WTC11 (cell line): ENCODE results near the gene LASP1.
"Not testable (repeated sequence)": the region's sequence is repeated elsewhere in the genome, so short reads cannot be mapped to it uniquely, and the experiment has no call there.

Source experiments
- CTCF ChIP-seq: fragments of 200-600 bp; IDR thresholded peaks from 2 replicates; pipeline ENCODE4 v1.8.0; 2022; ENCODE audit warnings: antibody characterized with exemption
- MAX ChIP-seq: sonication (generic); formaldehyde crosslinking; IDR thresholded peaks from 2 replicates; pipeline ENCODE4 v1.8.0; 2022; ENCODE audit warnings: mild to moderate bottlenecking, missing genetic modification reagents
- NR2C2 ChIP-seq: sonication (generic); formaldehyde crosslinking; IDR thresholded peaks from 2 replicates; pipeline ENCODE4 v1.8.0; 2022; ENCODE audit warnings: mild to moderate bottlenecking, missing genetic modification reagents
- TP53 ChIP-seq: sonication (generic); formaldehyde crosslinking; IDR thresholded peaks from 2 replicates; pipeline ENCODE4 v1.8.1; 2023; ENCODE audit warnings: mild to moderate bottlenecking, missing genetic modification reagents
- TF ChIP-seq, protein P1 (sequence below): sonication (generic); formaldehyde crosslinking; IDR thresholded peaks from 2 replicates; pipeline ENCODE4 v1.8.0; 2023; ENCODE audit warnings: mild to moderate bottlenecking, missing genetic modification reagents

DNA sequence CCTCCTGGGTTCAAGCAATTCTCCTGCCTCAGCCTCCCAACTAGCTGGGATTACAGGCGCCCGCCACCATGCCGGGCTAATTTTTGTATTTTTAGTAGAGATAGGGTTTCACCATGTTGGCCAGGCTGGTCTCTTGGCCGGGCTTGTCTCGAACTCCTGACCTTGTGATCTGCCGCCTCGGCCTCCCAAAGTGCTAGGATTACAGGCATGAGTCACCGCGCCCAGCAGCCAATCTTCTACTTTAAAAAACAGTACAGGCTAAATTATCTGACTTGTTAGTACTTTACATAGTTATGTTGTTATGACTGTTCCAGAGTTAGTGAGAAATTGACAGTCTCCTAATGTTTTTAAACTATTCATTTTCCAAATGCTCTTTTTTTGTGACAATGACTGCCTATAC, 64.1 kb downstream of the LASP1 start:
- not testable (repeated sequence) for TF ChIP-seq TP53 (CRISPR knock-in tag); CTCF; MAX (CRISPR knock-in tag); NR2C2 (CRISPR knock-in tag)
- TF ChIP-seq, protein P1, sequence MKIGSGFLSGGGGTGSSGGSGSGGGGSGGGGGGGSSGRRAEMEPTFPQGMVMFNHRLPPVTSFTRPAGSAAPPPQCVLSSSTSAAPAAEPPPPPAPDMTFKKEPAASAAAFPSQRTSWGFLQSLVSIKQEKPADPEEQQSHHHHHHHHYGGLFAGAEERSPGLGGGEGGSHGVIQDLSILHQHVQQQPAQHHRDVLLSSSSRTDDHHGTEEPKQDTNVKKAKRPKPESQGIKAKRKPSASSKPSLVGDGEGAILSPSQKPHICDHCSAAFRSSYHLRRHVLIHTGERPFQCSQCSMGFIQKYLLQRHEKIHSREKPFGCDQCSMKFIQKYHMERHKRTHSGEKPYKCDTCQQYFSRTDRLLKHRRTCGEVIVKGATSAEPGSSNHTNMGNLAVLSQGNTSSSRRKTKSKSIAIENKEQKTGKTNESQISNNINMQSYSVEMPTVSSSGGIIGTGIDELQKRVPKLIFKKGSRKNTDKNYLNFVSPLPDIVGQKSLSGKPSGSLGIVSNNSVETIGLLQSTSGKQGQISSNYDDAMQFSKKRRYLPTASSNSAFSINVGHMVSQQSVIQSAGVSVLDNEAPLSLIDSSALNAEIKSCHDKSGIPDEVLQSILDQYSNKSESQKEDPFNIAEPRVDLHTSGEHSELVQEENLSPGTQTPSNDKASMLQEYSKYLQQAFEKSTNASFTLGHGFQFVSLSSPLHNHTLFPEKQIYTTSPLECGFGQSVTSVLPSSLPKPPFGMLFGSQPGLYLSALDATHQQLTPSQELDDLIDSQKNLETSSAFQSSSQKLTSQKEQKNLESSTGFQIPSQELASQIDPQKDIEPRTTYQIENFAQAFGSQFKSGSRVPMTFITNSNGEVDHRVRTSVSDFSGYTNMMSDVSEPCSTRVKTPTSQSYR (CRISPR knock-in tag), result not testable (repeated sequence)
